Measurements from ENCODE around the gene CNN2. TPM values are rescaled to one million over a fixed set of nuclear protein-coding genes. Genes with fewer than 3 reads are reported as not detected.

The CNN2 gene
- polyA plus RNA-seq, 3 donors: 69.9 to 213 (median 144) TPM

DNA sequence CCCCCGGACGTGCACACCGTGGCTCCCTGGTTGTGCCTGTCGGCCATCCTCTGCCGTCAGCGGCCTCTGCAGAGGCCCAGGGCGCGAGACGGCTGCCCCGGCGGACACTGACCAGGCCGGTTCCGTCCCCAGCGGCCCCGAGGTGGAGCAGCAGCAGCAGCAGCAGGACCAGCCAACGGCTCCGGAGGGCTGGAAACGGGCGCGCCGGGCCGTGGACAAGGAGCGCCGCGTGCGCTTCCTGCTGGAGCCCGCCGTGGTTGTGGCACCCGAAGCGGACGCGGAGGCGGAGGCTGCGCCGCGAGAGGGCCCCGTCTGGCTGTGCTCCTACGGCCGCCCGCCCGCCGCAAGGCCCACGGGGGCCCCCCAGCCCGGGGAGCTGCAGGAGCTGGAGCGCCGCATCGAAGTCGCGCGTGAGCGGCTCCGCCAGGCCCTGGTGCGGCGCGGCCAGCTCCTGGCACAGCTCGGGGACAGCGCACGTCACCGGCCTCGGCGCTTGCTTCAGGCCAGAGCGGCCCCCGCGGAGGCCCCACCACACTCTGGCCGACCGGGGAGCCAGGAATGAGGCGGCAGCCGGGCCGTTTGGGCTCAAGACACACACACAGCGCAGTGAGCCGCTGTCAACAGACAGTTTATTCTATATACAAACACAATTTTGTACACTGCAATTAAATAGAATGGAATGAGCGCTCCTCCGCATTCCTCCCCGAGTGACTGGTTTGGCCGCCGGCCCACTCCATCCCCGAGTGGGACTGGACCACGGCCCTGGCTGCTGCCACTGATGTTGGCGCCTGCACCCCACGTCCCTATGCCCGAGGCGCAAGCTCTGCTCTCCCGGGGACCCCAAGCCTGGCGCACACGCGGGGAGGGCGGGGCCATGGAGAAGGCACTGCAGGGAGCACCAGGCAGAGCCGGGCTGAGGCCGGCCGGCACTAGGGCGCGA, 17.1 kb upstream of the CNN2 start:
- DNase-seq: no peak
- Mint-ChIP-seq H3K27ac (no peak overlapping the region), H3K9me3 (peaks cover 0 to 3% (median 2%) of the 10 kb centered on the region in 7 donors), H3K4me1 (no peaks in the 10 kb centered on the region), H3K27me3 (ENCODE audit: low read depth in 3 of 3) (peaks cover 0 to 5% (median 2%) of the 10 kb centered on the region in 3 donors), H3K36me3 (peaks cover 17 to 35% of the 10 kb centered on the region in 2 donors), H3K4me3 (no peak overlapping the region)
- H3K9me3 ChIP-seq (replicated peaks in 1 of 2; ENCODE audit: control insufficient read depth in 1 of 2, insufficient read depth in 1 of 2, low read length in 2 of 2): no peaks in the 10 kb centered on the region
- no peak overlapping the region for H3K9ac ChIP-seq (ENCODE audit: insufficient read depth, low read length, poor library complexity, severe bottlenecking)
- peaks cover 13% of the 10 kb centered on the region for H3K79me2 ChIP-seq (ENCODE audit: insufficient read depth, low read length)
- no peak for TF ChIP-seq CTCF (IDR thresholded peaks at IDR 0.05)
- no peaks in the 10 kb centered on the region for H3K27me3 ChIP-seq (ENCODE audit: control insufficient read depth in 2 of 2, insufficient read depth in 2 of 2, low read length in 2 of 2)
- intact Hi-C loops (cut with micrococcal nuclease): no loop called here
- no peak overlapping the region for H3K27ac ChIP-seq (ENCODE audit: low read depth in 1 of 2, low read length in 2 of 2)
- no peaks in the 10 kb centered on the region for H3K4me1 ChIP-seq (ENCODE audit: control insufficient read depth in 1 of 2, insufficient read depth in 2 of 2, low read length in 2 of 2)
- H3K4me3 ChIP-seq (replicated peaks in 1 of 3; ENCODE audit: low read depth in 2 of 3, low read length in 3 of 3): no peak overlapping the region
- 80% methylated on average over 86 of the region's 92 CpGs for WGBS (ENCODE audit: insufficient coverage)
- no peak overlapping the region for H2AFZ ChIP-seq (ENCODE audit: insufficient read depth, low read depth, low read length, poor library complexity, severe bottlenecking)
- H3K4me2 ChIP-seq (replicated peaks; ENCODE audit: extremely low read depth, low read length, poor library complexity, severe bottlenecking): no peak overlapping the region
- peaks cover 61% of the 10 kb centered on the region for H4K20me1 ChIP-seq (ENCODE audit: insufficient read depth, low read length)
- H3K36me3 ChIP-seq (replicated peaks in 1 of 2; ENCODE audit: control insufficient read depth in 1 of 2, insufficient read depth in 2 of 2, low read length in 2 of 2): peaks cover 36 to 48% of the 10 kb centered on the region in 2 donors

GRCh38 chr19:1009981-1010538, 16.3 kb upstream of the CNN2 start:
- no peak for TF ChIP-seq CTCF (IDR thresholded peaks at IDR 0.05)
- Histone ChIP-seq H4K20me1 (ENCODE audit: insufficient read depth, low read length) (peaks cover 68% of the 10 kb centered on the region), H3K27me3 (ENCODE audit: control insufficient read depth in 2 of 2, insufficient read depth in 2 of 2, low read length in 2 of 2) (no peaks in the 10 kb centered on the region), H3K9me3 (replicated peaks in 1 of 2; ENCODE audit: control insufficient read depth in 1 of 2, insufficient read depth in 1 of 2, low read length in 2 of 2) (no peaks in the 10 kb centered on the region), H3K27ac (ENCODE audit: low read depth in 1 of 2, low read length in 2 of 2) (no peak overlapping the region), H3K4me1 (ENCODE audit: control insufficient read depth in 1 of 2, insufficient read depth in 2 of 2, low read length in 2 of 2) (no peaks in the 10 kb centered on the region), H2AFZ (ENCODE audit: insufficient read depth, low read depth, low read length, poor library complexity, severe bottlenecking) (no peak overlapping the region), H3K36me3 (replicated peaks in 1 of 2; ENCODE audit: control insufficient read depth in 1 of 2, insufficient read depth in 2 of 2, low read length in 2 of 2) (peaks cover 41 to 56% of the 10 kb centered on the region in 2 donors), H3K79me2 (ENCODE audit: insufficient read depth, low read length) (peaks cover 20% of the 10 kb centered on the region), H3K9ac (ENCODE audit: insufficient read depth, low read length, poor library complexity, severe bottlenecking) (no peak overlapping the region), H3K4me2 (replicated peaks; ENCODE audit: extremely low read depth, low read length, poor library complexity, severe bottlenecking) (no peak overlapping the region), H3K4me3 (replicated peaks in 1 of 3; ENCODE audit: low read depth in 2 of 3, low read length in 3 of 3) (no peak overlapping the region)
- peaks cover 17 to 36% of the 10 kb centered on the region in 2 donors for H3K36me3 Mint-ChIP-seq
- H3K27ac Mint-ChIP-seq: no peak overlapping the region
- H3K9me3 Mint-ChIP-seq: peaks cover 0 to 3% (median under 1%) of the 10 kb centered on the region in 7 donors
- DNase-seq: no peak
- intact Hi-C loops (cut with micrococcal nuclease): no loop called here
- peaks cover 0 to 4% (median 2%) of the 10 kb centered on the region in 3 donors for H3K27me3 Mint-ChIP-seq (ENCODE audit: low read depth in 3 of 3)
- H3K4me1 Mint-ChIP-seq: no peaks in the 10 kb centered on the region
- 98% methylated on average over 20 of the region's 29 CpGs for WGBS (ENCODE audit: insufficient coverage)
- H3K4me3 Mint-ChIP-seq: no peak overlapping the region

Data from CD14-positive monocyte (primary cell).